GM21619 (cell line): ENCODE data around the gene NOS1.
"Not testable (repeated sequence)": the region's sequence is repeated elsewhere in the genome, so short reads cannot be mapped to it uniquely, and the experiment has no call there.

ENCODE experiments used
- ATAC-seq: cut with Tn5 transposase; IDR thresholded peaks from one replicate; pipeline ENCODE4 v1.9.1; 2021; ENCODE audit not compliant: unreplicated experiment

The NOS1 gene

GRCh38 chr12:117210266-117210918 is 151.0 kb downstream of the NOS1 start:
- no peak for ATAC-seq

- ATAC-seq = no peak
Observed at GRCh38 chr12:117209626-117210025, 151.8 kb downstream of the NOS1 start.

- ATAC-seq = no peak
Observed at GRCh38 chr12:117208811-117209455, 152.5 kb downstream of the NOS1 start.

- no peak for ATAC-seq
Observed at GRCh38 chr12:117208206-117208605, 153.2 kb downstream of the NOS1 start.

GRCh38 chr12:117207675-117208074 is 153.8 kb downstream of the NOS1 start:
- no peak for ATAC-seq

- no peak for ATAC-seq
Observed at GRCh38 chr12:117202556-117202955, 158.9 kb downstream of the NOS1 start.

GRCh38 chr12:117202033-117202432 is 159.4 kb downstream of the NOS1 start:
- ATAC-seq = no peak

- ATAC-seq = not testable (repeated sequence)
Observed at GRCh38 chr12:117199956-117200744, 161.3 kb downstream of the NOS1 start.

GRCh38 chr12:117196334-117196733 is 165.1 kb downstream of the NOS1 start:
- ATAC-seq = not testable (repeated sequence)

- ATAC-seq = not testable (repeated sequence)
Observed at GRCh38 chr12:117195027-117195426, 166.4 kb downstream of the NOS1 start.

- no peak for ATAC-seq
Observed at GRCh38 chr12:117193903-117194302, 167.5 kb downstream of the NOS1 start.

GRCh38 chr12:117192581-117192980 is 168.8 kb downstream of the NOS1 start:
- not testable (repeated sequence) for ATAC-seq

- ATAC-seq = no peak
Observed at GRCh38 chr12:117192057-117192456, 169.4 kb downstream of the NOS1 start.

- ATAC-seq = peak; percentile 93
Observed at GRCh38 chr12:117190210-117190781, 171.1 kb downstream of the NOS1 start, which contains the start of gene FBXO21. Gene FBXO21 (minus strand): TSS chr12:117190470. CDS start chr12:117190456, 14 bp downstream.

GRCh38 chr12:117189725-117190209 is 171.7 kb downstream of the NOS1 start:
- ATAC-seq = peak; percentile 36

- ATAC-seq = no peak
Observed at GRCh38 chr12:117188961-117189724, 172.3 kb downstream of the NOS1 start.

GRCh38 chr12:117188121-117188665 is 173.2 kb downstream of the NOS1 start:
- ATAC-seq = no peak

- ATAC-seq = no peak
Observed at GRCh38 chr12:117187421-117187820, 174.0 kb downstream of the NOS1 start.

- no peak for ATAC-seq
Observed at GRCh38 chr12:117182866-117183265, 178.6 kb downstream of the NOS1 start.

GRCh38 chr12:117181468-117181843 is 180.0 kb downstream of the NOS1 start:
- ATAC-seq = not testable (repeated sequence)
